Panc1 (cell line): ENCODE data around the gene GLIS2. TPM values are rescaled to one million over a fixed set of nuclear protein-coding genes. Genes with fewer than 3 reads are reported as not detected.
A peak's percentile ranks its signal among the peaks of the same experiment; 100 is the strongest.

Experiments
- ATAC-seq: fragments of 200-7000 bp; cut with Tn5 transposase; 2 replicates; pipeline ENCODE4 v1.9.1; 2020; ENCODE audit warnings: mild to moderate bottlenecking, moderate library complexity
- BruUV-seq: library from RNA; stranded (reverse); fragments of 400-500 nt; replicated peaks from 2 replicates; lab custom pipeline; 2021; lab: Mats Ljungman, UMichigan
- CTCF ChIA-PET: fragments of 300-600 bp; sonication (Branson Sonifier 250); formaldehyde crosslinking; loops from one replicate; lab custom pipeline; 2022; ENCODE audit warnings: antibody characterized with exemption; lab: Charles Lee
- POLR2A ChIA-PET: fragments of 300-600 bp; sonication (Branson Sonifier 250); formaldehyde crosslinking; loops from one replicate; lab custom pipeline; 2022; ENCODE audit warnings: antibody characterized with exemption; lab: Charles Lee
- DNase-seq: peaks from one replicate; pipeline ENCODE4 v3.0.0-alpha.2; 2010; ENCODE audit warnings: low read depth, low spot score
- H3K27ac ChIP-seq: 2 replicates; pipeline ENCODE4 v1.5.1; 2011; ENCODE audit warnings: mild to moderate bottlenecking, low read length, inconsistent platforms
- H3K27me3 ChIP-seq: fragments of 200-500 bp; sonication (Bioruptor generic); 2 replicates; pipeline ENCODE4 v1.6.0; 2014; ENCODE audit warnings: low read length, inconsistent platforms; ENCODE audit not compliant: control insufficient read depth, insufficient read depth
- H3K36me3 ChIP-seq: fragments of 200-500 bp; sonication (Bioruptor generic); 2 replicates; pipeline ENCODE4 v1.5.1; 2014; ENCODE audit warnings: inconsistent platforms, mild to moderate bottlenecking, low read length, moderate library complexity; ENCODE audit not compliant: control insufficient read depth, insufficient read depth
- H3K4me1 ChIP-seq: 2 replicates; pipeline ENCODE4 v1.5.1; 2011; ENCODE audit warnings: inconsistent platforms, mild to moderate bottlenecking, low read length, moderate library complexity; ENCODE audit not compliant: control insufficient read depth, insufficient read depth
- H3K4me3 ChIP-seq, 2 experiments: 2 replicates each; pipeline ENCODE4 v1.5.1; 2011 to 2012; ENCODE audit warnings: low read depth in 2 of 2, low read length in 2 of 2, mild to moderate bottlenecking in 2 of 2, inconsistent platforms in 1 of 2, moderate library complexity in 1 of 2
- H3K9me3 ChIP-seq: fragments of 200-500 bp; sonication (Bioruptor generic); 2 replicates; pipeline ENCODE4 v1.5.1; 2014; ENCODE audit warnings: low read depth, mild to moderate bottlenecking, inconsistent platforms, low read length, moderate library complexity; ENCODE audit not compliant: control insufficient read depth, insufficient read depth
- CTCF ChIP-seq: fragments of 450-650 bp; IDR thresholded peaks from 2 replicates; pipeline ENCODE4 v1.5.1; 2017; ENCODE audit warnings: mild to moderate bottlenecking
- POLR2AphosphoS5 ChIP-seq: IDR thresholded peaks from 2 replicates; pipeline ENCODE4 v1.6.1; 2012; ENCODE audit warnings: mild to moderate bottlenecking, low read depth, low read length, moderate library complexity
- REST ChIP-seq, 2 experiments: IDR thresholded peaks; 2 replicates each; pipeline ENCODE4 v1.6.1; 2011 to 2012; ENCODE audit warnings: low read depth in 2 of 2, control low read depth in 1 of 2, low read length in 1 of 2, mild to moderate bottlenecking in 1 of 2, moderate library complexity in 1 of 2; ENCODE audit not compliant: insufficient read depth in 1 of 2
- SIN3A ChIP-seq: IDR thresholded peaks from 2 replicates; pipeline ENCODE4 v1.6.1; 2012; ENCODE audit warnings: low read depth, mild to moderate bottlenecking, low read length, moderate library complexity, borderline replicate concordance; ENCODE audit not compliant: insufficient read depth
- TCF7L2 ChIP-seq: IDR thresholded peaks from 2 replicates; pipeline ENCODE4 v1.6.1; 2011; ENCODE audit warnings: mild to moderate bottlenecking, low read depth, low read length, inconsistent platforms
- in situ Hi-C: cut with HindIII; loops from 2 replicates; pipeline ENCODE4 v1.10.0; 2016; ENCODE audit warnings: low sequenced_read_pairs, low pct_unique_long_range_greater_than_20kb
- intact Hi-C: fragments of 100-400 bp; cut with micrococcal nuclease; formaldehyde crosslinking; loops from one replicate; pipeline ENCODE4 v1.10.0; 2022; ENCODE audit not compliant: unreplicated experiment
- total RNA-seq: library from RNA; stranded (reverse); gene quantifications from one replicate; pipeline ENCODE4 v1.2.1, GENCODE V29; 2021; ENCODE audit not compliant: unreplicated experiment

The GLIS2 gene
- total RNA-seq, 1 experiment from 2014 or later = 87.3 TPM

- H3K27me3 ChIP-seq = no peaks in the 10 kb centered on the region
- in situ Hi-C loops = no loop called here
- CTCF ChIA-PET = no interaction called here
- TF ChIP-seq CTCF (no peak), TCF7L2 (no peak), REST (IDR thresholded peaks at IDR 0.05; ENCODE audit: insufficient read depth in 1 of 2, low read depth in 2 of 2, low read length in 1 of 2) (no peak), SIN3A (0 out of 2 replicates have a peak, but pooled peaks have one; percentile 70), POLR2AphosphoS5 (peak; percentile 26; the same call in 1 of the 2 replicates)
- H3K9me3 ChIP-seq = no peaks in the 10 kb centered on the region
- H3K4me3 ChIP-seq = peak overlapping the region in 1 of 2 experiments; percentile 27; a peak in 2 of 4 replicates
- ATAC-seq (peak; percentile 78), DNase-seq (no peak)
- intact Hi-C loops = no loop called here
- peak overlapping the region; percentile 85 for H3K27ac ChIP-seq
- peaks cover 42% of the 10 kb centered on the region for H3K4me1 ChIP-seq
- no TSS peak for BruUV-seq
- H3K36me3 ChIP-seq = no peaks in the 10 kb centered on the region
- POLR2A ChIA-PET = interaction anchor here (0.6 kb wide), 1 partner anchor 22 kb away, joined by 3 read pairs; the partner anchor contains the start of gene GLIS2
Observed at GRCh38 chr16:4293822-4294457, 21.9 kb upstream of the GLIS2 start.

- ChIA-PET CTCF (no interaction called here), POLR2A (no interaction called here)
- no peak for DNase-seq
- in situ Hi-C loops (no loop called here), intact Hi-C loops (no loop called here)
- H3K9me3 ChIP-seq = no peaks in the 10 kb centered on the region
- no peaks in the 10 kb centered on the region for H3K27me3 ChIP-seq
- peak overlapping the region; percentile 30; the same call in 1 of the 2 replicates for H3K27ac ChIP-seq
- no peak for ATAC-seq
- no TSS peak for BruUV-seq
- no peaks in the 10 kb centered on the region for H3K36me3 ChIP-seq
- TF ChIP-seq POLR2AphosphoS5 = no peak
- no peak for TF ChIP-seq REST (IDR thresholded peaks at IDR 0.05; ENCODE audit: insufficient read depth in 1 of 2, low read depth in 2 of 2, low read length in 1 of 2)
- no peak for TF ChIP-seq TCF7L2
- H3K4me1 ChIP-seq = peaks cover 41% of the 10 kb centered on the region
- H3K4me3 ChIP-seq = no peak overlapping the region
Observed at GRCh38 chr16:4295581-4295980, 20.3 kb upstream of the GLIS2 start.
